ENCODE measurements around the gene UROS.

UROS gene

GRCh38 chr10:125822878-125823662, at the start of gene UROS, which contains the start of gene BCCIP:
Gene UROS, minus strand, starts transcription at chr10:125823258. Its CDS starts 6,759 bp downstream, at chr10:125816499.
Gene BCCIP, plus strand, starts transcription at chr10:125823546. Its CDS starts 12 bp downstream, at chr10:125823558.
- DNase-seq: peak; percentile 24

GRCh38 chr10:125871338-125871737, 48.3 kb upstream of the UROS start:
- DNase-seq: no peak

- no peak for DNase-seq
These were observed 45.4 kb upstream of the UROS start for GRCh38 chr10:125868372-125868975.

- DNase-seq: no peak
These were observed 43.5 kb upstream of the UROS start for GRCh38 chr10:125866421-125867029.

GRCh38 chr10:125865120-125865519, 42.1 kb upstream of the UROS start:
- DNase-seq: no peak

GRCh38 chr10:125859128-125859817, 36.2 kb upstream of the UROS start:
- no peak for DNase-seq

GRCh38 chr10:125857185-125857760, 34.2 kb upstream of the UROS start:
- no peak for DNase-seq

- no peak for DNase-seq
These were observed 29.4 kb upstream of the UROS start for GRCh38 chr10:125852487-125852886.

GRCh38 chr10:125850766-125851731, 28.0 kb upstream of the UROS start:
- DNase-seq: no peak

GRCh38 chr10:125849448-125849847, 26.4 kb upstream of the UROS start:
- DNase-seq: no peak

- DNase-seq: no peak
These were observed 25.8 kb upstream of the UROS start for GRCh38 chr10:125848857-125849256.

- no peak for DNase-seq
These were observed 25.3 kb upstream of the UROS start for GRCh38 chr10:125848371-125848770.

GRCh38 chr10:125846894-125847293, 23.8 kb upstream of the UROS start:
- DNase-seq: no peak

GRCh38 chr10:125845617-125846016, 22.6 kb upstream of the UROS start:
- DNase-seq: no peak

GRCh38 chr10:125844751-125845221, 21.7 kb upstream of the UROS start:
- DNase-seq: no peak

- no peak for DNase-seq
These were observed 20.7 kb upstream of the UROS start for GRCh38 chr10:125843603-125844329.

GRCh38 chr10:125840955-125841354, 17.9 kb upstream of the UROS start:
- DNase-seq: no peak

GRCh38 chr10:125840406-125840805, 17.3 kb upstream of the UROS start:
- no peak for DNase-seq

- DNase-seq: no peak
These were observed 15.9 kb upstream of the UROS start for GRCh38 chr10:125838802-125839575.

GRCh38 chr10:125836746-125837145, 13.7 kb upstream of the UROS start:
- DNase-seq: no peak

All from NCI-H1694 (cell line).